Osteocyte (in vitro differentiated cells): ENCODE data around the gene TRERF1. TPM values are rescaled to one million over a fixed set of nuclear protein-coding genes. Genes with fewer than 3 reads are reported as not detected.

Experiments
- DNase-seq: peaks from one replicate; pipeline ENCODE4 v3.0.0; 2021; ENCODE audit warnings: mixed read lengths; ENCODE audit not compliant: unreplicated experiment; ENCODE audit errors: extremely low spot score
- H3K27ac Mint-ChIP-seq: one replicate; pipeline ENCODE4 v1.8.0; 2021; ENCODE audit warnings: mild to moderate bottlenecking, mixed read lengths; ENCODE audit not compliant: unreplicated experiment
- H3K27me3 Mint-ChIP-seq: one replicate; pipeline ENCODE4 v1.8.0; 2021; ENCODE audit warnings: mixed read lengths; ENCODE audit not compliant: unreplicated experiment
- H3K36me3 Mint-ChIP-seq: one replicate; pipeline ENCODE4 v1.8.0; 2021; ENCODE audit warnings: mixed read lengths; ENCODE audit not compliant: unreplicated experiment
- H3K4me1 Mint-ChIP-seq: one replicate; pipeline ENCODE4 v1.8.0; 2021; ENCODE audit warnings: mixed read lengths; ENCODE audit not compliant: unreplicated experiment
- H3K4me3 Mint-ChIP-seq: one replicate; pipeline ENCODE4 v1.8.0; 2021; ENCODE audit warnings: mild to moderate bottlenecking, moderate library complexity, mixed read lengths; ENCODE audit not compliant: unreplicated experiment
- H3K9me3 Mint-ChIP-seq: one replicate; pipeline ENCODE4 v1.8.0; 2021; ENCODE audit warnings: mixed read lengths; ENCODE audit not compliant: unreplicated experiment
- CTCF ChIP-seq: fragments of 200-600 bp; sonication (generic); IDR thresholded peaks from 2 replicates; pipeline ENCODE4 v1.5.0; 2021; ENCODE audit warnings: antibody characterized with exemption, mild to moderate bottlenecking, moderate library complexity
- total RNA-seq: library from RNA; stranded (reverse); gene quantifications from 2 replicates; pipeline ENCODE4 v1.2.1, GENCODE V29; 2021

Gene TRERF1
- total RNA-seq, 1 donor from 2014 or later, result 6.4 TPM

- Mint-ChIP-seq H3K4me3 (no peak overlapping the region), H3K9me3 (no peaks in the 10 kb centered on the region), H3K36me3 (peaks cover 7% of the 10 kb centered on the region), H3K27me3 (no peaks in the 10 kb centered on the region), H3K4me1 (peaks cover 2% of the 10 kb centered on the region), H3K27ac (no peak overlapping the region)
- no peak for TF ChIP-seq CTCF
- DNase-seq, result no peak
Observed at GRCh38 chr6:42301986-42302385, 149.7 kb downstream of the TRERF1 start.

DNA sequence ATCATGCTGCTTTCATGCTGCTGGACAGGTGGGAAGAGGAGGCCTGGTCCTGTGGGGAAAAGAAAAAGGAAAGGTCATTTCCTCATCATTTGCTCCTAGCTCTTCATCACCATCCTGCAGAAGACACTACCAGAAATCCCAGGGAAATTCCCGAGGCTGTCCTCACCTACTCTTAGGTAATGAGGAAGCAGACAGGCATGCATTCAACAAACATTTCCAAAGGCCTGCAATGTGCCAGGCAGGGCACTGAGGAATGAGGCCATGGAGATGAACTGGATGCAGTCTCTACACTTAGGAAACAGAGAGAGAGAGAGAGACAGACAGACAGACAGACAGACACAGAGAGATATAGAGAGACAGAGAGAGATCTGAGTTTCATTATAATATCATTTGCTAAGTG, 151.0 kb downstream of the TRERF1 start:
- no peaks in the 10 kb centered on the region for H3K27me3 Mint-ChIP-seq
- peaks cover 2% of the 10 kb centered on the region for H3K4me1 Mint-ChIP-seq
- TF ChIP-seq CTCF, result no peak
- peaks cover 7% of the 10 kb centered on the region for H3K36me3 Mint-ChIP-seq
- H3K9me3 Mint-ChIP-seq, result no peaks in the 10 kb centered on the region
- H3K4me3 Mint-ChIP-seq, result no peak overlapping the region
- H3K27ac Mint-ChIP-seq, result no peak overlapping the region
- no peak for DNase-seq

DNA sequence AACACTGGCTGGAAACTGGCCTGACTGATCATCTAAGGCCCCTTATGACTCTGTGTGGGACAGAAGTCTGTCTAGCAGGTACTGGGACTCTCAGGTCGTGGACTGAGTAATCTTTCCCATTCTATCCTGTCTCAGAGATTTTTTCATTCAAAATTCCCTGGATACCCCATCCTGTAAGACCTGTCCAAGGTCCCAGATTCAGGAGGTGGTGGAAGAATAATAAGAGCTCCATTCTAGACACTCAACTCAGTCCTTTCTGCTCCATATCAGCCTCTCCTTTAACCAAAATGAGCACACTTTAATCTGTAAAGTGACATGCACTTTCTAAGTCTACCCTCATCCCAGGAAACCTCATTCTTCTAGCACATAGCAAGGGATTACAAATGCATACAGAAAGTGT, 151.5 kb downstream of the TRERF1 start:
- peaks cover 4% of the 10 kb centered on the region for H3K36me3 Mint-ChIP-seq
- no peaks in the 10 kb centered on the region for H3K27me3 Mint-ChIP-seq
- no peak overlapping the region for H3K4me3 Mint-ChIP-seq
- peaks cover 2% of the 10 kb centered on the region for H3K4me1 Mint-ChIP-seq
- DNase-seq, result no peak
- TF ChIP-seq CTCF, result no peak
- no peaks in the 10 kb centered on the region for H3K9me3 Mint-ChIP-seq
- H3K27ac Mint-ChIP-seq, result no peak overlapping the region

DNA sequence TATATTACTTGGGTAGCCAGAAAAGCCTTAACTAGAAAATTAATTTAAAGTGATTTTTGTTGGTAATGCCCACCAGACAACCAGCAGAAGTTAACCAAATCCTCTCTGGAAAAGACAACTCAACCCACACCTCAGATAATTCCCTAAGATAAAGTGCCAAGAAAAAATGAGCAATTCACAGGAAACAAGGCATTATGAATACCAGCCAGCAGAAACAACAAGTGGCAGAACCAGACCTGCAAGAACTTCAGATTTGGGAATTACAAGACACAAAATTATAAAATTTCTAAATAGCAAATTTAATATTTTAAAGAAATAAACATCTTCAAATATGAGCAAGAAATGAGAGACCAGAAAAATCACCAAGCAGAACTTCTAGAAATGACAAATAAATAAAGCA, 154.1 kb downstream of the TRERF1 start:
- DNase-seq, result no peak
- Mint-ChIP-seq H3K9me3 (no peaks in the 10 kb centered on the region), H3K4me1 (peaks cover 5% of the 10 kb centered on the region), H3K36me3 (peaks cover 4% of the 10 kb centered on the region), H3K4me3 (no peak overlapping the region), H3K27me3 (no peaks in the 10 kb centered on the region), H3K27ac (no peak overlapping the region)
- TF ChIP-seq CTCF, result no peak

GRCh38 chr6:42296614-42297013, 155.1 kb downstream of the TRERF1 start:
- H3K4me3 Mint-ChIP-seq, result no peak overlapping the region
- H3K27me3 Mint-ChIP-seq, result no peaks in the 10 kb centered on the region
- DNase-seq, result no peak
- no peak overlapping the region for H3K27ac Mint-ChIP-seq
- H3K4me1 Mint-ChIP-seq, result peaks cover 7% of the 10 kb centered on the region
- no peaks in the 10 kb centered on the region for H3K9me3 Mint-ChIP-seq
- H3K36me3 Mint-ChIP-seq, result peaks cover 4% of the 10 kb centered on the region
- TF ChIP-seq CTCF, result no peak
